Neural cell (in vitro differentiated cells): ENCODE results near the gene EBF3. TPM values are rescaled to one million over a fixed set of nuclear protein-coding genes. Genes with fewer than 3 reads are reported as not detected.

ENCODE experiments used
- H2AFZ ChIP-seq: fragments of 200-600, 300-800 bp; sonication (generic), shearing (Covaris generic); 2 replicates; pipeline ENCODE4 v1.6.0; 2014; ENCODE audit warnings: low read depth, mild to moderate bottlenecking, antibody characterized with exemption, low read length, moderate library complexity
- H3F3A ChIP-seq: fragments of 200-600 bp; shearing (Covaris generic); 2 replicates; pipeline ENCODE4 v1.6.1; 2016; ENCODE audit warnings: mild to moderate bottlenecking, moderate library complexity, mixed read lengths, antibody characterized with exemption, low read length; ENCODE audit not compliant: insufficient read depth, poor library complexity, severe bottlenecking
- H3K27ac ChIP-seq: fragments of 200-600, 300-800 bp; sonication (generic), shearing (Covaris generic); 2 replicates; pipeline ENCODE4 v1.5.1; 2014; ENCODE audit warnings: mild to moderate bottlenecking, low read length, moderate library complexity
- H3K27me3 ChIP-seq: fragments of 300-800, 200-600 bp; sonication (generic), shearing (Covaris generic); 2 replicates; pipeline ENCODE4 v1.6.0; 2014; ENCODE audit warnings: mild to moderate bottlenecking, low read depth, low read length, moderate library complexity; ENCODE audit not compliant: insufficient read depth
- H3K36me3 ChIP-seq: fragments of 300-800, 200-600 bp; sonication (generic), shearing (Covaris generic); 2 replicates; pipeline ENCODE4 v1.5.1; 2014; ENCODE audit warnings: mild to moderate bottlenecking, antibody characterized with exemption, low read length, moderate library complexity; ENCODE audit not compliant: insufficient read depth
- H3K4me2 ChIP-seq: fragments of 300-800, 200-600 bp; sonication (generic), shearing (Covaris generic); 2 replicates; pipeline ENCODE4 v1.6.0; 2014; ENCODE audit warnings: mild to moderate bottlenecking, low read length
- H3K4me3 ChIP-seq: fragments of 300-800, 200-600 bp; sonication (generic), shearing (Covaris generic); 2 replicates; pipeline ENCODE4 v1.5.1; 2014; ENCODE audit warnings: mild to moderate bottlenecking, low read length, moderate library complexity
- H3K79me2 ChIP-seq: fragments of 200-600 bp; shearing (Covaris generic); replicated peaks from 2 replicates; pipeline ENCODE4 v1.6.0; 2014; ENCODE audit warnings: mild to moderate bottlenecking, low read length, moderate library complexity; ENCODE audit not compliant: insufficient read depth
- H3K9ac ChIP-seq: fragments of 300-800, 200-600 bp; sonication (generic), shearing (Covaris generic); 2 replicates; pipeline ENCODE4 v1.6.1; 2016; ENCODE audit warnings: mild to moderate bottlenecking, low read length, mixed read lengths
- H3K9me2 ChIP-seq: fragments of 200-600 bp; shearing (Covaris generic); 2 replicates; pipeline ENCODE4 v1.6.1; 2016; ENCODE audit warnings: mild to moderate bottlenecking, low read length, mixed read lengths; ENCODE audit not compliant: insufficient read depth
- H3K9me3 ChIP-seq: fragments of 200-600, 300-800 bp; sonication (generic), shearing (Covaris generic); 2 replicates; pipeline ENCODE4 v1.6.1; 2016; ENCODE audit warnings: mild to moderate bottlenecking, mixed run types, low read length, moderate library complexity, mixed read lengths
- H4K20me1 ChIP-seq: fragments of 200-600 bp; shearing (Covaris generic); 2 replicates; pipeline ENCODE4 v1.6.1; 2016; ENCODE audit warnings: mild to moderate bottlenecking, mixed run types; ENCODE audit not compliant: insufficient read depth
- EP300 ChIP-seq: fragments of 450-650 bp; conservative IDR thresholded peaks from 2 replicates; pipeline ENCODE4 v1.6.1; 2014; ENCODE audit warnings: antibody characterized with exemption, mild to moderate bottlenecking, moderate library complexity; ENCODE audit not compliant: poor library complexity, severe bottlenecking
- EZH2 ChIP-seq: fragments of 200-600, 300-800 bp; shearing (Covaris generic), sonication (generic); IDR thresholded peaks from 2 replicates; pipeline ENCODE4 v1.6.1; 2014; ENCODE audit warnings: antibody characterized with exemption, low read length, borderline replicate concordance, mild to moderate bottlenecking; ENCODE audit not compliant: insufficient read depth, poor library complexity, severe bottlenecking
- MXI1 ChIP-seq: fragments of 450-650 bp; conservative IDR thresholded peaks from 2 replicates; pipeline ENCODE4 v1.6.1; 2014; ENCODE audit warnings: antibody characterized with exemption, mild to moderate bottlenecking; ENCODE audit not compliant: poor library complexity, severe bottlenecking
- POLR2AphosphoS5 ChIP-seq: IDR thresholded peaks from 2 replicates; pipeline ENCODE4 v1.6.1; 2012
- RAD21 ChIP-seq: fragments of 450-650 bp; conservative IDR thresholded peaks from 2 replicates; pipeline ENCODE4 v1.6.1; 2014; ENCODE audit warnings: antibody characterized with exemption, mild to moderate bottlenecking, moderate library complexity
- REST ChIP-seq: IDR thresholded peaks from 2 replicates; pipeline ENCODE4 v1.6.1; 2012; ENCODE audit warnings: borderline replicate concordance
- SMC3 ChIP-seq: fragments of 450-650 bp; conservative IDR thresholded peaks from 2 replicates; pipeline ENCODE4 v1.6.1; 2014; ENCODE audit warnings: antibody characterized with exemption, mild to moderate bottlenecking, moderate library complexity; ENCODE audit not compliant: poor library complexity
- TAF1 ChIP-seq: IDR thresholded peaks from 2 replicates; pipeline ENCODE4 v1.6.1; 2012; ENCODE audit warnings: low read depth
- polyA plus RNA-seq: library from polyadenylated mRNA; depleted of rRNA; stranded (reverse); fragments of >200 nt; gene quantifications from 2 replicates; pipeline ENCODE4 v1.2.3, GENCODE V29; 2014
- TF ChIP-seq, protein P1 (sequence below): fragments of 450-650 bp; IDR thresholded peaks from 2 replicates; pipeline ENCODE4 v1.5.1; 2014; ENCODE audit warnings: antibody characterized with exemption, mild to moderate bottlenecking, moderate library complexity; ENCODE audit not compliant: poor library complexity, severe bottlenecking

Gene EBF3
- polyA plus RNA-seq, 1 donor from 2014 or later: 0.38 TPM

GRCh38 chr10:129970465-129971364, 6.6 kb upstream of the EBF3 start:
- H3K79me2 ChIP-seq: no peaks in the 10 kb centered on the region
- no peak overlapping the region for H3K27ac ChIP-seq
- no peaks in the 10 kb centered on the region for H4K20me1 ChIP-seq
- no peaks in the 10 kb centered on the region for H3K9me3 ChIP-seq
- H3K9ac ChIP-seq: no peak overlapping the region
- H3K4me3 ChIP-seq: no peak overlapping the region
- H3K4me2 ChIP-seq: no peak overlapping the region
- no peak for TF ChIP-seq TAF1
- no peak for TF ChIP-seq EP300
- TF ChIP-seq MXI1: no peak
- TF ChIP-seq EZH2: peak; percentile 97
- TF ChIP-seq SMC3: no peak
- no peak for TF ChIP-seq REST
- TF ChIP-seq, protein P1, sequence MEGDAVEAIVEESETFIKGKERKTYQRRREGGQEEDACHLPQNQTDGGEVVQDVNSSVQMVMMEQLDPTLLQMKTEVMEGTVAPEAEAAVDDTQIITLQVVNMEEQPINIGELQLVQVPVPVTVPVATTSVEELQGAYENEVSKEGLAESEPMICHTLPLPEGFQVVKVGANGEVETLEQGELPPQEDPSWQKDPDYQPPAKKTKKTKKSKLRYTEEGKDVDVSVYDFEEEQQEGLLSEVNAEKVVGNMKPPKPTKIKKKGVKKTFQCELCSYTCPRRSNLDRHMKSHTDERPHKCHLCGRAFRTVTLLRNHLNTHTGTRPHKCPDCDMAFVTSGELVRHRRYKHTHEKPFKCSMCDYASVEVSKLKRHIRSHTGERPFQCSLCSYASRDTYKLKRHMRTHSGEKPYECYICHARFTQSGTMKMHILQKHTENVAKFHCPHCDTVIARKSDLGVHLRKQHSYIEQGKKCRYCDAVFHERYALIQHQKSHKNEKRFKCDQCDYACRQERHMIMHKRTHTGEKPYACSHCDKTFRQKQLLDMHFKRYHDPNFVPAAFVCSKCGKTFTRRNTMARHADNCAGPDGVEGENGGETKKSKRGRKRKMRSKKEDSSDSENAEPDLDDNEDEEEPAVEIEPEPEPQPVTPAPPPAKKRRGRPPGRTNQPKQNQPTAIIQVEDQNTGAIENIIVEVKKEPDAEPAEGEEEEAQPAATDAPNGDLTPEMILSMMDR: no peak
- no peak for TF ChIP-seq RAD21
- peaks cover 96% of the 10 kb centered on the region for H3K27me3 ChIP-seq
- no peaks in the 10 kb centered on the region for H3K9me2 ChIP-seq
- H3K36me3 ChIP-seq: no peaks in the 10 kb centered on the region
- no peaks in the 10 kb centered on the region for H3F3A ChIP-seq
- H2AFZ ChIP-seq: no peak overlapping the region

DNA sequence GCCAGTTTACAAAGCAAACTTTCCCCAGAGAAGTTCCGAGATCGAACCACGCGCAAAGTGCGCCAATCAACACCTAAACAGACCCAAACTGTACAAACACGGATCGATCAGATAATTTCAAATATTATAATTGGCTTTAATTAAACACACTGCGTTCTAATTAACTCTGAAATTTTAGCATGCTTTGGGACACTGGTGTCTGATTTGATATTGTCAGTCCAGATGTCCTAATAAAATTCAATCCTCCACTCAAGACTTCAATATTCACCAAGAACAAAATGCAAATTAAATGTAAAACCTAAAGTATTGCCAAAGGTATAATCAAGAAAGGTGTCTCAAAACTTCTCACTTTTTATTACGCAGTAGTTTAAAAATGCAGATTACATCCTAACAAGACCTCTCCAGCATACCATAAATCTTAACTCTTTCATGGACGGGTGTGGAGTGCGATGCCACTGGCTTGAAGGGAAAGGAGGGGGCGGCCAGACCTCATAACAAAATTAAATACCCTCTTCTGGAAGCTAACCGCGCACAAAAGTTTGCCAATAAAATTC, 5.9 kb upstream of the EBF3 start:
- no peak for TF ChIP-seq RAD21
- TF ChIP-seq EZH2: no peak
- no peak for TF ChIP-seq EP300
- no peak for TF ChIP-seq MXI1
- TF ChIP-seq, protein P1: no peak
- no peak for TF ChIP-seq REST
- no peak for TF ChIP-seq TAF1
- no peak for TF ChIP-seq POLR2AphosphoS5
- no peak for TF ChIP-seq SMC3
- no peaks in the 10 kb centered on the region for H3K36me3 ChIP-seq
- peaks cover 96% of the 10 kb centered on the region for H3K27me3 ChIP-seq
- H3F3A ChIP-seq: no peaks in the 10 kb centered on the region
- H3K4me3 ChIP-seq: no peak overlapping the region
- H3K79me2 ChIP-seq: no peaks in the 10 kb centered on the region
- no peak overlapping the region for H3K4me2 ChIP-seq
- H4K20me1 ChIP-seq: no peaks in the 10 kb centered on the region
- no peak overlapping the region for H3K9ac ChIP-seq
- no peaks in the 10 kb centered on the region for H3K9me3 ChIP-seq
- H3K9me2 ChIP-seq: no peaks in the 10 kb centered on the region
- no peak overlapping the region for H3K27ac ChIP-seq
- H2AFZ ChIP-seq: no peak overlapping the region
